Measurements from ENCODE around the gene SESN3. TPM values are rescaled to one million over a fixed set of nuclear protein-coding genes. Genes with fewer than 3 reads are reported as not detected.
A peak's percentile ranks its signal among the peaks of the same experiment; 100 is the strongest.

The SESN3 gene
- total RNA-seq, 3 donors from 2014 or later: 28.2 to 98.1 (median 39.7) TPM

- DNase-seq (ENCODE audit: low spot score in 2 of 2): no peak
- no peaks in the 10 kb centered on the region for H3K36me3 ChIP-seq
- H3K4me1 ChIP-seq: peaks cover 3 to 9% of the 10 kb centered on the region in 2 donors
- TF ChIP-seq, protein P1, sequence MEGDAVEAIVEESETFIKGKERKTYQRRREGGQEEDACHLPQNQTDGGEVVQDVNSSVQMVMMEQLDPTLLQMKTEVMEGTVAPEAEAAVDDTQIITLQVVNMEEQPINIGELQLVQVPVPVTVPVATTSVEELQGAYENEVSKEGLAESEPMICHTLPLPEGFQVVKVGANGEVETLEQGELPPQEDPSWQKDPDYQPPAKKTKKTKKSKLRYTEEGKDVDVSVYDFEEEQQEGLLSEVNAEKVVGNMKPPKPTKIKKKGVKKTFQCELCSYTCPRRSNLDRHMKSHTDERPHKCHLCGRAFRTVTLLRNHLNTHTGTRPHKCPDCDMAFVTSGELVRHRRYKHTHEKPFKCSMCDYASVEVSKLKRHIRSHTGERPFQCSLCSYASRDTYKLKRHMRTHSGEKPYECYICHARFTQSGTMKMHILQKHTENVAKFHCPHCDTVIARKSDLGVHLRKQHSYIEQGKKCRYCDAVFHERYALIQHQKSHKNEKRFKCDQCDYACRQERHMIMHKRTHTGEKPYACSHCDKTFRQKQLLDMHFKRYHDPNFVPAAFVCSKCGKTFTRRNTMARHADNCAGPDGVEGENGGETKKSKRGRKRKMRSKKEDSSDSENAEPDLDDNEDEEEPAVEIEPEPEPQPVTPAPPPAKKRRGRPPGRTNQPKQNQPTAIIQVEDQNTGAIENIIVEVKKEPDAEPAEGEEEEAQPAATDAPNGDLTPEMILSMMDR (IDR thresholded peaks at IDR 0.05): no peak
- TF ChIP-seq POLR2AphosphoS5 (IDR thresholded peaks at IDR 0.05): peak in 1 of 3 donors; percentile 37
- H3K27ac ChIP-seq: peak overlapping the region; percentile 14 to 29
- intact Hi-C loops (cut with DNase I; ENCODE audit: low total_unique reads): loop anchor here (5.0 kb wide), 1 partner anchor 825 kb away; no protein-coding TSS in a partner anchor
- H3K4me3 ChIP-seq: no peak overlapping the region
- no peaks in the 10 kb centered on the region for H3K27me3 ChIP-seq
- no peaks in the 10 kb centered on the region for H3K9me3 ChIP-seq
Observed at GRCh38 chr11:95147364-95147905, 83.6 kb downstream of the SESN3 start.

DNA sequence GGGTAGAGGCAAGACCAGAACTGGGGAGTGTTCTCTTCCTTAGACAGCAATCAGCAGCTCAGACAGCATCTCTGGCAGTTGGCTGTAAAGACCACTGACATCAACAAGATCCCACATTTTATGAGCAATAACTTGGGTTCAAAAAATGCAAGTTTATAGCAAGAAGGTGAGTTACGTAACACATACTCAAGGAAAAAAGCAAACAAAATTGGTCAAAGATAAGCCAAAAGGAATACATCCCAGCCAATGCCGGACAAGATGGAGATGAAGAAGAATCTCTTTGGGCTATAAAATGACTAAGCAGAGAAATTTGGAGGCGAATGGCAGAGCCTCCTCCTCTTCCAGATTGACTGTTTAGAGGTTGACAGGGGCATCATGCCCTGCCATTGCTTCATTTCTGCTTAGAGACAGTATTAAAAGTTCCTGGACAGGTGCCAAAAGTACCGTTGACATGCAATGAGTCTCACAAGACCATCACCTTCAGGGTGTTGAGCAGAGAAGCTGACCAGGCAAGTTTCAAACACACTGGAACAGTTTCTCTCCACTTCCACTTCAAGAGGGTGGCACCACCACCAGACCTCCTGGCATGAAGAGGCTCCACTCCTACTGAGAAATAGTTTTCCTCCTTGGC is 85.5 kb downstream of the SESN3 start:
- Histone ChIP-seq H3K4me3 (no peak overlapping the region), H3K27me3 (no peaks in the 10 kb centered on the region), H3K4me1 (peaks cover 3 to 5% of the 10 kb centered on the region in 2 donors), H3K27ac (no peak overlapping the region), H3K36me3 (no peaks in the 10 kb centered on the region), H3K9me3 (no peaks in the 10 kb centered on the region)
- intact Hi-C loops (cut with DNase I; ENCODE audit: low total_unique reads): loop anchor here (5.0 kb wide), 1 partner anchor 827 kb away; no protein-coding TSS in a partner anchor
- TF ChIP-seq POLR2A (IDR thresholded peaks at IDR 0.05) (no peak), POLR2AphosphoS5 (IDR thresholded peaks at IDR 0.05) (no peak)
- TF ChIP-seq, protein P1 (IDR thresholded peaks at IDR 0.05): no peak
- DNase-seq (ENCODE audit: low spot score in 2 of 2): no peak

- no peak for DNase-seq (ENCODE audit: low spot score in 2 of 2)
- intact Hi-C loops (cut with DNase I; ENCODE audit: low total_unique reads): loop anchor here (5.0 kb wide), 1 partner anchor 828 kb away; no protein-coding TSS in a partner anchor
- peaks cover 3 to 5% of the 10 kb centered on the region in 2 donors for H3K4me1 ChIP-seq
- H3K27ac ChIP-seq: no peak overlapping the region
- TF ChIP-seq, protein P1 (IDR thresholded peaks at IDR 0.05): no peak
- TF ChIP-seq POLR2AphosphoS5 (IDR thresholded peaks at IDR 0.05) (no peak), POLR2A (IDR thresholded peaks at IDR 0.05) (no peak)
- H3K4me3 ChIP-seq: no peak overlapping the region
- H3K36me3 ChIP-seq: no peaks in the 10 kb centered on the region
- no peaks in the 10 kb centered on the region for H3K9me3 ChIP-seq
- no peaks in the 10 kb centered on the region for H3K27me3 ChIP-seq
Observed at GRCh38 chr11:95144313-95145235, 86.4 kb downstream of the SESN3 start.

DNA sequence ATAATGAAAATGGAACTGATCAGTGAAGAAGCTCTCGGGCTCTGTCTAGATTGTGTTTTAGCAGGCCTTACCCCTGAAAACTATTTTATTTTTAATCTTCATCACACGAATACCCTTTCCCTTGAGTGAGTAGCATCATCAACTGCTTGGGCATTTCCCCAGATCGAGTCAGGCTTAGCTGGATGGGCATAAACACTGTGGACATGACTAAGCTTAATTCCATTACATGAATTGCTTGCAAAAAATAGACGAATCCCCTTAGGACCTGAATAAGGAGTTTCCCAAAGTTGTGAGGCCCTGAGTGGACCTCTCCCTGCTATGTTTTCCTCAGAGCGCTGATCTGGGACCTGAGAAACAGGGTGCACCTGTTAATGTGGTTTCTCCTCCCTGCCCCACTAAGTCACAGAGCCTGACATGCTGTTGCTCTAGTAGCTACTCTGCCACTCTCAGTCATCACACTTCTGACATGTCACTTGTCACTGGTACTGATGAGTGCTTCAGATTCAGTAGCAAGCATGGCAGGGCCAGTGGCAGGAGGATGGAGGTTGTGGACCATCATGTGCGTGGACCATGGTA is 87.8 kb downstream of the SESN3 start:
- TF ChIP-seq, protein P1 (IDR thresholded peaks at IDR 0.05): no peak
- TF ChIP-seq POLR2AphosphoS5 (IDR thresholded peaks at IDR 0.05) (no peak), POLR2A (IDR thresholded peaks at IDR 0.05) (no peak)
- no peaks in the 10 kb centered on the region for H3K27me3 ChIP-seq
- no peak for DNase-seq (ENCODE audit: low spot score in 2 of 2)
- H3K36me3 ChIP-seq: no peaks in the 10 kb centered on the region
- H3K9me3 ChIP-seq: no peaks in the 10 kb centered on the region
- H3K4me1 ChIP-seq: no peaks in the 10 kb centered on the region
- no peak overlapping the region for H3K4me3 ChIP-seq
- intact Hi-C loops (cut with DNase I; ENCODE audit: low total_unique reads): no loop called here
- H3K27ac ChIP-seq: no peak overlapping the region
